PC-9 (cell line): ENCODE measurements around the gene F11R. TPM values are rescaled to one million over a fixed set of nuclear protein-coding genes. Genes with fewer than 3 reads are reported as not detected.

Experiments
- Bru-seq: library from RNA; stranded (reverse); fragments of 400-500 nt; gene quantifications from one replicate; lab custom pipeline; 2021; lab: Mats Ljungman, UMichigan
- BruChase-seq, 2 experiments: library from RNA; stranded (reverse); fragments of 400-500 nt; gene quantifications; one replicate each; lab custom pipeline; 2021; lab: Mats Ljungman, UMichigan
- BruUV-seq: library from RNA; stranded (reverse); fragments of 400-500 nt; replicated peaks from 2 replicates; lab custom pipeline; 2021; lab: Mats Ljungman, UMichigan
- CTCF ChIA-PET: fragments of 300-600 bp; sonication (Branson Sonifier 250); formaldehyde crosslinking; loops from one replicate; lab custom pipeline; 2022; ENCODE audit warnings: antibody characterized with exemption; lab: Charles Lee
- POLR2A ChIA-PET: fragments of 300-600 bp; sonication (Branson Sonifier 250); formaldehyde crosslinking; loops from one replicate; lab custom pipeline; 2022; ENCODE audit warnings: antibody characterized with exemption; ENCODE audit not compliant: unreplicated experiment; lab: Charles Lee
- DNase-seq, 2 experiments: peaks; one replicate each; pipeline versions ENCODE4 v3.0.0 to v3.0.0-alpha.2; 2015 to 2022; ENCODE audit warnings: mixed read lengths in 1 of 2
- H2AFZ ChIP-seq: fragments of 200-600 bp; sonication (generic); 2 replicates; pipeline ENCODE4 v1.8.1; 2017; ENCODE audit warnings: antibody characterized with exemption
- H3F3A ChIP-seq: fragments of 200-600 bp; sonication (generic); 2 replicates; pipeline ENCODE4 v1.8.1; 2017; ENCODE audit warnings: antibody characterized with exemption, mild to moderate bottlenecking, low read depth; ENCODE audit not compliant: insufficient read depth
- H3K27ac ChIP-seq: fragments of 200-600 bp; sonication (generic); 2 replicates; pipeline ENCODE4 v1.6.1; 2016; ENCODE audit warnings: mixed run types
- H3K27me3 ChIP-seq: fragments of 200-600 bp; sonication (generic); 2 replicates; pipeline ENCODE4 v1.6.1; 2016; ENCODE audit warnings: low read depth, mixed run types; ENCODE audit not compliant: insufficient read depth
- H3K36me3 ChIP-seq: fragments of 200-600 bp; sonication (generic); 2 replicates; pipeline ENCODE4 v1.6.1; 2016; ENCODE audit warnings: low read depth, mixed run types
- H3K4me1 ChIP-seq: fragments of 200-600 bp; sonication (generic); replicated peaks from 2 replicates; pipeline ENCODE4 v1.6.1; 2016; ENCODE audit warnings: mixed run types; ENCODE audit not compliant: insufficient read depth
- H3K4me2 ChIP-seq: fragments of 200-600 bp; sonication (generic); 2 replicates; pipeline ENCODE4 v1.6.1; 2017; ENCODE audit warnings: mixed run types
- H3K4me3 ChIP-seq: fragments of 200-600 bp; sonication (generic); 2 replicates; pipeline ENCODE4 v1.6.1; 2016; ENCODE audit warnings: mixed run types
- H3K79me2 ChIP-seq: fragments of 200-600 bp; sonication (generic); 2 replicates; pipeline ENCODE4 v1.6.1; 2017; ENCODE audit warnings: low read depth, mixed run types
- H3K9me2 ChIP-seq: fragments of 200-600 bp; sonication (generic); 2 replicates; pipeline ENCODE4 v1.8.1; 2017; ENCODE audit warnings: mild to moderate bottlenecking; ENCODE audit not compliant: insufficient read depth
- H3K9me3 ChIP-seq: fragments of 200-600 bp; sonication (generic); 2 replicates; pipeline ENCODE4 v1.8.1; 2016; ENCODE audit warnings: low read depth; ENCODE audit not compliant: insufficient read depth
- H4K20me1 ChIP-seq: fragments of 200-600 bp; sonication (generic); 2 replicates; pipeline ENCODE4 v1.8.1; 2017; ENCODE audit not compliant: insufficient read depth
- CTCF ChIP-seq: fragments of 200-600 bp; sonication (generic); conservative IDR thresholded peaks from 2 replicates; pipeline ENCODE4 v1.6.1; 2017; ENCODE audit warnings: mixed run types, antibody characterized with exemption, mild to moderate bottlenecking, moderate library complexity
- EZH2 ChIP-seq: fragments of 200-600 bp; sonication (generic); IDR thresholded peaks from 2 replicates; pipeline ENCODE4 v1.8.0; 2017; ENCODE audit warnings: antibody characterized with exemption, low read depth
- intact Hi-C: fragments of 100-400 bp; cut with micrococcal nuclease; formaldehyde crosslinking; loops from one replicate; pipeline ENCODE4 v1.10.0; 2022; ENCODE audit not compliant: unreplicated experiment
- long read RNA-seq: library from polyadenylated mRNA; stranded (forward); transcript quantifications from one replicate; pipeline ENCODE4 v2.0.0, GENCODE V29; 2022
- total RNA-seq: library from RNA; stranded (reverse); gene quantifications from 2 replicates; pipeline ENCODE4 v1.2.3, GENCODE V29; 2021

F11R gene
- total RNA-seq (99.9 and 117 TPM in 2 replicates), Bru-seq, nascent RNA (percentile 95 among the genes with signal in this experiment), BruChase-seq, experiment 1, labeled RNA remaining after a 2-hour chase (percentile 99 among the genes with signal in this experiment), BruChase-seq, experiment 2, labeled RNA remaining after a 6-hour chase (percentile 100 among the genes with signal in this experiment)
- long read RNA-seq, partial matches to known transcripts: 65 of 70 reads
- long read RNA-seq, other reads (novel, unspliced or antisense): 5 of 70 reads

- POLR2A ChIA-PET: interaction anchor here (0.6 to 1.9 kb wide), 12 partner anchors 10 to 918 kb away, joined by 3 to 8 read pairs (median 4); partner anchors contain the start of genes NECTIN4, TSTD1 and USF1
- BruUV-seq: TSS peak; percentile 63
- TF ChIP-seq EZH2: no peak
- peak; percentile 54; the same call in 1 of the 2 replicates for TF ChIP-seq CTCF
- H3K9me2 ChIP-seq: no peaks in the 10 kb centered on the region
- peaks cover 56% of the 10 kb centered on the region for H3K4me1 ChIP-seq
- peaks cover 50% of the 10 kb centered on the region for H3F3A ChIP-seq
- no peaks in the 10 kb centered on the region for H3K9me3 ChIP-seq
- peak within 1 kb of the TSS; percentile 45; the same call in 1 of the 2 replicates for H2AFZ ChIP-seq
- peak; percentile 55 to 72 for DNase-seq
- CTCF ChIA-PET: interaction anchor here (0.6 to 1.3 kb wide), 4 partner anchors 18 to 239 kb away, joined by 3 to 6 read pairs (median 4); partner anchors contain the start of genes NECTIN4 and TSTD1
- H3K27ac ChIP-seq: peak within 1 kb of the TSS; percentile 97
- H3K36me3 ChIP-seq: no peaks in the 10 kb centered on the region
- peaks cover 28% of the 10 kb centered on the region for H4K20me1 ChIP-seq
- H3K4me2 ChIP-seq: peak within 1 kb of the TSS; percentile 93
- no peaks in the 10 kb centered on the region for H3K27me3 ChIP-seq
- H3K79me2 ChIP-seq: peaks cover 57% of the 10 kb centered on the region
- intact Hi-C loops: loop anchor here (2.0 kb wide), 2 partner anchors 18 to 24 kb away; partner anchors contain the start of gene TSTD1
- H3K4me3 ChIP-seq: peak within 1 kb of the TSS; percentile 93
Observed at GRCh38 chr1:161020509-161021164, at the start of gene F11R. Gene F11R, minus strand, starts transcription at chr1:161021152. Its CDS starts 79 bp downstream, at chr1:161021073.

GRCh38 chr1:161069731-161070270 is 48.8 kb upstream of the F11R start, which contains the start of gene ARHGAP30:
Gene ARHGAP30, minus strand, starts transcription at chr1:161069891. Its CDS starts 267 bp downstream, at chr1:161069624.
- H3K4me3 ChIP-seq: no peak within 1 kb of the TSS
- no peak for DNase-seq
- H3K27ac ChIP-seq: no peak within 1 kb of the TSS
- H3K79me2 ChIP-seq: no peaks in the 10 kb centered on the region
- no TSS peak for BruUV-seq
- H3K9me2 ChIP-seq: no peaks in the 10 kb centered on the region
- H3K36me3 ChIP-seq: no peaks in the 10 kb centered on the region
- ChIA-PET POLR2A (no interaction called here), CTCF (no interaction called here)
- H3K27me3 ChIP-seq: no peaks in the 10 kb centered on the region
- no peaks in the 10 kb centered on the region for H3K9me3 ChIP-seq
- intact Hi-C loops: no loop called here
- H4K20me1 ChIP-seq: no peaks in the 10 kb centered on the region
- no peak within 1 kb of the TSS for H3K4me2 ChIP-seq
- H3K4me1 ChIP-seq: no peaks in the 10 kb centered on the region
- TF ChIP-seq CTCF (no peak), EZH2 (no peak)
- no peak within 1 kb of the TSS for H2AFZ ChIP-seq
- no peaks in the 10 kb centered on the region; the same call in none of the 2 replicates for H3F3A ChIP-seq

- no peaks in the 10 kb centered on the region; the same call in none of the 2 replicates for H3F3A ChIP-seq
- no peaks in the 10 kb centered on the region for H3K9me2 ChIP-seq
- H3K4me2 ChIP-seq: no peak overlapping the region
- no peak overlapping the region for H2AFZ ChIP-seq
- H3K9me3 ChIP-seq: no peaks in the 10 kb centered on the region
- H3K79me2 ChIP-seq: no peaks in the 10 kb centered on the region
- no peaks in the 10 kb centered on the region for H4K20me1 ChIP-seq
- no peak for TF ChIP-seq EZH2
- no peak for TF ChIP-seq CTCF
- no peak overlapping the region for H3K4me3 ChIP-seq
- ChIA-PET CTCF (interaction anchor here (0.9 kb wide), 1 partner anchor 72 kb away, joined by 3 read pairs; no protein-coding TSS in a partner anchor), POLR2A (no interaction called here)
- H3K27ac ChIP-seq: no peak overlapping the region
- BruUV-seq: no TSS peak
- intact Hi-C loops: no loop called here
- H3K27me3 ChIP-seq: no peaks in the 10 kb centered on the region
- no peaks in the 10 kb centered on the region for H3K4me1 ChIP-seq
- no peak for DNase-seq
- H3K36me3 ChIP-seq: no peaks in the 10 kb centered on the region
Observed at GRCh38 chr1:161069241-161069640, 48.3 kb upstream of the F11R start.
